Measurements from ENCODE around the gene FIGNL1.

DNA sequence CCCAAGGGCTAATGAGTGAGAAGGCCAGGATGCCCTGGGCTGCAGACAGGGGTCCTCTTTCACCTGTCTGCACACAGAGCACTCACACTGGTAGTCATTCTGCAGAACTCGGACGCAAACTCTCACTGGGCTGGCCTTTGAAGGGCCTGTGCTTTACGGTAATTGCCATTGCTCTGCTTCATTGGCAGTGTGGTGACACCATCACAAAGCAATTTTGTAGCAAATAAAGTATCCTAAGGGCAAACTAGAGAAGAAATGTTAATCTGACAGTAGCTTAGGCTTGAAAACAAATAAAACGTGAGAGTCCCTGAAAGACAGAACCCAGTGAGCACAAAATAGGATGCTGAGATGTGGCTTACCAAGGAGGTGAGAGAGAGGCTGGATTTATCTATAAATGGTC lies 30.6 kb upstream of the FIGNL1 start:
- TF ChIP-seq, protein P1, sequence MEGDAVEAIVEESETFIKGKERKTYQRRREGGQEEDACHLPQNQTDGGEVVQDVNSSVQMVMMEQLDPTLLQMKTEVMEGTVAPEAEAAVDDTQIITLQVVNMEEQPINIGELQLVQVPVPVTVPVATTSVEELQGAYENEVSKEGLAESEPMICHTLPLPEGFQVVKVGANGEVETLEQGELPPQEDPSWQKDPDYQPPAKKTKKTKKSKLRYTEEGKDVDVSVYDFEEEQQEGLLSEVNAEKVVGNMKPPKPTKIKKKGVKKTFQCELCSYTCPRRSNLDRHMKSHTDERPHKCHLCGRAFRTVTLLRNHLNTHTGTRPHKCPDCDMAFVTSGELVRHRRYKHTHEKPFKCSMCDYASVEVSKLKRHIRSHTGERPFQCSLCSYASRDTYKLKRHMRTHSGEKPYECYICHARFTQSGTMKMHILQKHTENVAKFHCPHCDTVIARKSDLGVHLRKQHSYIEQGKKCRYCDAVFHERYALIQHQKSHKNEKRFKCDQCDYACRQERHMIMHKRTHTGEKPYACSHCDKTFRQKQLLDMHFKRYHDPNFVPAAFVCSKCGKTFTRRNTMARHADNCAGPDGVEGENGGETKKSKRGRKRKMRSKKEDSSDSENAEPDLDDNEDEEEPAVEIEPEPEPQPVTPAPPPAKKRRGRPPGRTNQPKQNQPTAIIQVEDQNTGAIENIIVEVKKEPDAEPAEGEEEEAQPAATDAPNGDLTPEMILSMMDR (IDR thresholded peaks at IDR 0.05) = no peak
- TF ChIP-seq POLR2A (IDR thresholded peaks at IDR 0.05) = no peak
